Right kidney (tissue), 1 donor: ENCODE results near the gene CDH4.

Experiments used
- DNase-seq: peaks from one replicate; pipeline ENCODE4 v3.0.0-alpha.2; 2016

The CDH4 gene

GRCh38 chr20:61657721-61658377 is 405.8 kb downstream of the CDH4 start:
- no peak for DNase-seq

GRCh38 chr20:61658563-61658962 is 406.5 kb downstream of the CDH4 start:
- no peak for DNase-seq

DNA sequence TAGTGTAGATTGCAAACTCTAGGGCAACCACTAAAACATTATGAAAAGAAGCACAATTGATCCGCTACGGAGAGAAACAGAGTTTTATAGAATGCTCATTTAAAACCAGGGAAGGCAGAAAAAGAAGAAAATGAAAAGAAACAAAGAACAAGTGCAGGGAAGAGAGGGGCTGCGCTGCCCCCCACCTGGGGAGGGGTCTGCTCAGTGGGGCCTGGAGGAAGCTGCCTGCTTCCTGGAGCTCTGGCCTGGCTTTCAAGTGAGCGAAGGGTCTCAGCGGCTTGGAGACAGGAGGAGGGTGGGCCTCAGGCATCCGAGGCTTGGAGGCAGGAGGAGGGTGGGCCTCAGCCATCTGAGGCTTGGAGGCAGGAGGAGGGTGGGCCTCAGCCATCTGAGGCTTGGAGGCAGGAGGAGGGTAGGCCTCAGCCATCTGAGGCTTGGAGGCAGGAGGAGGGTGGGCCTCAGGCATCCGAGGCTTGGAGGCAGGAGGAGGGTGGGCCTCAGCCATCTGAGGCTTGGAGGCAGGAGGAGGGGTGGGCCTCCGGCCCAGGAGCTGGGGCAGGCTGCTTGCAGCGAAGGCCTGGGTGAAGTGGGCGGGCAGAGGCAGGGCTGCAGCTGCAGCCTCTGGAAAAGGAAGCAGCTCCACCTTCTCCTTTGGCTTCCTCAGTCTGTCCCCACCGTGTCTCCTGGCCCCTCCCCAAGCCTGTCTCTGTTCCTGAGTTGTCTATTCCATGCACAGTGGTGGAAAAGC is 407.4 kb downstream of the CDH4 start:
- DNase-seq, result no peak

DNA sequence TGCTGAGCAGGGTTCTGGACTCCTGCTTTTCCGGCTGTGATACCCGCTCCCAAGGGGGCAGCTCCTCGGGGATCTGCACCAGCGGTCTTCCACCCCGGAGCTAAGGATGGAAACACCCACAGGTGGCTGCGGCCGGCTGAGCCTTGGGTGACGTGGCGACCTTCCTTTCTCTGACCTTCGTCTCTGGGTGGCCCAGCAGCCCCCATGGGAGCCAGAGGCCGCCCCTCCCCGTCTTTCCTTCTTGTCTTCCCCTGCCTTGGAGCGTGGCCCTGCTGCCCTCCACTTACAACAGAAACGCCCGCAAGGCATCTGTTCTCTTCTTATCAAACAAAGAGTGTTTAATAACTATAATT is 407.9 kb downstream of the CDH4 start:
- DNase-seq, result no peak

GRCh38 chr20:61660559-61660958 is 408.5 kb downstream of the CDH4 start:
- DNase-seq, result no peak

- no peak for DNase-seq
These were observed 409.0 kb downstream of the CDH4 start for GRCh38 chr20:61661025-61661424.

DNA sequence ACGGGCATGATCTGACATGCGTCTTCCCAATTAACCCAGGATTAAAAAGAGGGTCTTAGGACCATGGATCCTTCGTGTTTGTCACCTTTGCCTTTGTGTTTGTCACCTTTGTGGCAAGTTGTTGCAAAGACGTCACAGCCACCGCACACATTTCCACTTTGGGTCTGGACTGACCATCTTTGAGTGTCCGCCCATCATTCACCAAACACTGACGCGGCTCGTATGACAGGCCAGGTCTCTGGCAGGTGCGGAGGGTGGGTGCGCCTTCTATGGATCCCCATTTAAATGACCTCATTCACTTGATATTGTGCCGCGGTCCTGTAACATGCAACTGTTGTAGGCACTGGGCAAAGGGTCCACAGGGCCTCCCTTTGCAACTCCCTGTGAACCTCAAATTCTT is 409.5 kb downstream of the CDH4 start:
- no peak for DNase-seq

DNA sequence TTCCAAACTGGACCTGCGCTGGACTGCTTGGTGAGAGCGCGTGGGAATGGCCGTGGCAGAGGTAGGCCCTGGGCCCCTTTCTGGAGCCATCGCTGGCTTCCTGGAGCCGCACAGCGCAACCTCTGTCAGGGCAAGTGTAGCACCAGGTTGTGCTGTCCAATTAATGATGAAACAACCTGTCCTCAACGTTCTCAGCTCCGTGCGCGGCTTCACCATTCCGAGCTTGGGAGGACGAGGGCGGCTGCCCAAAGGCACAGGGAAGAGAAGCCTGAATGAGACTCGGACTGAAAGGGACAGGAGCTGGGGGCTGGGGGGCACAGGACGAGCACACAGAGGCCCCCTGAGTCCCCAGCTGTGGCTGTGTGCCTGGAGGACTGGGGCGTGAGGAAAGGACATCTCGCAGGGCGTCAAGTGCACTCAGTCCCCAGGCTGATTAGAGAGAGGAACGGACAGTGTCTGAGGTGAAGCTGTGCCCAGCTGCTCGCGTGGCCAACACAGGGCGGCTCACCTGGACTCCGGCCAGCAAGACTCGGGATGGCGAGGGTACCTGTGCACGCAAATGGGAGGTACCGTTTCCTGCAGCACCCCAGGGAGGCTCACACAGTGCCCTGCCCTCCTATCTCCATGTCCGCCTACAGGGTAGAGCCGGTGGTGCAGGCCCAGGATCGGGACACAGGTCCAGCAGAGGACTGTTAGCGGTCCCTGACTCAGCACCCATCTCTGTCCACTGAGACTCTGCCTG is 410.3 kb downstream of the CDH4 start:
- DNase-seq, result no peak

- DNase-seq, result no peak
These were observed 410.9 kb downstream of the CDH4 start for GRCh38 chr20:61662968-61663331.

- DNase-seq, result no peak
These were observed 411.7 kb downstream of the CDH4 start for GRCh38 chr20:61663521-61664425.

GRCh38 chr20:61664556-61665320 is 412.7 kb downstream of the CDH4 start:
- no peak for DNase-seq

- DNase-seq, result no peak
These were observed 413.7 kb downstream of the CDH4 start for GRCh38 chr20:61665528-61666470.

- no peak for DNase-seq
These were observed 414.4 kb downstream of the CDH4 start for GRCh38 chr20:61666471-61666832.

DNA sequence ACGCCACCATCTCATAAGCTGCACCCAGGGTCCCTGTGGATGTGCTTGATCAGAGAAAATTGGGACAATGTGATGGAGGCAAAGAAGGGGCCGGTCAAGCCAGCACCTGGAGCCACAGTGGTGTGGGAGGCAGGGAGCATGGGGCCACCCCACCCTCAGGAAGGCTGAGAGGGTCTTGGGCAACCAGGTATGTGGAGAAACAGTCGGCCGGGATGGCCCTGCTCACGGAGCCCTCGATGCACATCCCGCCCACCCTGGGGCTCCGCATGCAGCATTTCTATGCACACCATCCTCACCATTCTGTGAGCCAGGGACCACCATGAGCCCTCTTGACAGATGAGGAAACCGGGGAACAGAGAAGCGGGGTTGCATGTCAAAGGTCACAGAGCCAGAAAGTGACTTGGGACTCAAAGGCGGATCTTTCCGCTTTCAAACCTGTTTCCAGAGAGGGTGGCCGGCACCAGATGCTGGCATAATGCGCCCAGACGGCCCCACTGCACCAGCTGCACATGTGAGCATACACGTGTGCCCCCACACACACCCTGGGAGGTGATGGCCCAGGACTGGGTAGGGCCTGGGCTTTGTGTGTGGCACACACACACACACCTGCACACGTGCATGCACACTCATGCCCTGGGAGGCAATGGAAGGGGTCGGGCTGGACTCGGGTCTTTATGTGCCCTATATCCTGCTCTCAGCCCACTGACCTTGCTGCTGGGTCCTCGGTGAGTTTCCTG is 415.2 kb downstream of the CDH4 start:
- DNase-seq, result no peak

GRCh38 chr20:61668065-61668650 is 416.1 kb downstream of the CDH4 start:
- no peak for DNase-seq

- no peak for DNase-seq
These were observed 416.9 kb downstream of the CDH4 start for GRCh38 chr20:61668771-61669503.

- no peak for DNase-seq
These were observed 418.2 kb downstream of the CDH4 start for GRCh38 chr20:61670274-61670673.

- no peak for DNase-seq
These were observed 419.5 kb downstream of the CDH4 start for GRCh38 chr20:61671559-61671958.
